ENCODE data around the gene LGALS9. TPM values are rescaled to one million over a fixed set of nuclear protein-coding genes. Genes with fewer than 3 reads are reported as not detected.

The LGALS9 gene
- total RNA-seq, 2 donors from 2014 or later: 1.6 to 2.9 TPM

DNA sequence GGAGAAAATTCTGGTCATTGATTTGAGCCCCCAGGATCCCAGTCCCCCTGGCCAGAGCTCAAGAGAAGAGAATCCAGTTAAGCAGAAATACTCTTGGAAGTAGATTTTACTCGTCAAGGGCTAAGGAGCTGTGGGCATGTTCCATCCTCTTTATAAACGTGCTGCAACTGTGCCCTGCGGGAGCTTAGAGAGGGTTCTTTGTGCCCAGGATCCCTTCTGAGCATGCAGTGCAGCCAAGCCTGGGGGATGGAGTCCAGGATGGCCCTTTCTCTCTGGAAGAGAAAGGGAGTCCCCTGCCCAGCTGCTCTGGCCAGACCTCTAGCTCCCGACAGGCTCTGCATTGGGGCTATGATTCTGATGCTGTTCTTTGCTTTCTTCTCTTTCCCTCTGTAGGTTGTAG, 9.5 kb upstream of the LGALS9 start:
- H3K27ac ChIP-seq (ENCODE audit: low read depth, low read length): no peak overlapping the region
- no peak overlapping the region for H3K9ac ChIP-seq (ENCODE audit: extremely low read depth, low read length, poor library complexity, severe bottlenecking)
- H3K36me3 ChIP-seq (ENCODE audit: control insufficient read depth, insufficient read depth, low read length): peaks cover 30% of the 10 kb centered on the region
- no peaks in the 10 kb centered on the region for H3K9me3 ChIP-seq (ENCODE audit: control insufficient read depth, low read length)
- Mint-ChIP-seq H3K9me3 (no peaks in the 10 kb centered on the region), H3K27me3 (ENCODE audit: insufficient read depth) (no peaks in the 10 kb centered on the region), H3K27ac (no peak overlapping the region), H3K4me3 (no peak overlapping the region), H3K36me3 (ENCODE audit: low read depth) (peaks cover 54% of the 10 kb centered on the region), H3K4me1 (no peaks in the 10 kb centered on the region)
- H3K4me1 ChIP-seq (ENCODE audit: control insufficient read depth, insufficient read depth, low read length): no peaks in the 10 kb centered on the region
- no peak for TF ChIP-seq CTCF (conservative IDR thresholded peaks at IDR 0.05)
- WGBS, 2 experiments (ENCODE audit: insufficient coverage in 1 of 2, insufficient read length in 1 of 2): 92% methylated on average over 4 of the region's 4 CpGs
- no peak for DNase-seq
- H3K27me3 ChIP-seq (ENCODE audit: control insufficient read depth, insufficient read depth, low read length, poor library complexity, severe bottlenecking): no peaks in the 10 kb centered on the region
- H3K4me3 ChIP-seq (ENCODE audit: low read length): no peak overlapping the region

DNA sequence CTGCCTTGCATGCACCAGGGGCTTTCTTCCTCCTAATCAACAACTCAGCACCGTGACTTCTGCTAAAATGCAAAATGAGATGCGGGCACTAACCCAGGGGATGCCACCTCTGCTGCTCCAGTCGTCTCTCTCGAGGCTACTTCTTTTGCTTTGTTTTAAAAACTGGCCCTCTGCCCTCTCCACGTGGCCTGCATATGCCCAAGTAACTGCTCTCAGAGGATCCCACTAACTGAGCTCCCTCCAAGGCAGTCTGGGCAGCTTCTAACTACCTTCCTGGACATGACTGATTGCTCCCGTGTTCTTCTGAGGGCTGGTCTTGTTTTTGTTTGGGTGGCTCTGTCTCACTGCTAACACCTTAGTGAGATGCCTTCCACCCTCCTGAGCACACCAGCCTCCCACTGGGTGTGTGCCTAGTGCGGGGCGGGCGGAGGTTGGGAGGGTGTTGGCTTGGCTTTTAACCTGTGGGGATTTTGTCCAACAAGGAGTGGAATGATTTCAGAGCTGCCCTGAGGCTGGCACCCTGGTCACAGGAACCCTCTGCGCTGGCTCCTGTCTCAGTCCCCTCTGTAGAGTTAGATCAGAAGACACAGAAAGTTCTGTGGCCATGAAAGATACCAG, 8.9 kb upstream of the LGALS9 start:
- Histone ChIP-seq H3K9me3 (ENCODE audit: control insufficient read depth, low read length) (no peaks in the 10 kb centered on the region), H3K4me3 (ENCODE audit: low read length) (no peak overlapping the region), H3K9ac (ENCODE audit: extremely low read depth, low read length, poor library complexity, severe bottlenecking) (no peak overlapping the region), H3K4me1 (ENCODE audit: control insufficient read depth, insufficient read depth, low read length) (no peaks in the 10 kb centered on the region), H3K36me3 (ENCODE audit: control insufficient read depth, insufficient read depth, low read length) (peaks cover 25% of the 10 kb centered on the region), H3K27ac (ENCODE audit: low read depth, low read length) (no peak overlapping the region), H3K27me3 (ENCODE audit: control insufficient read depth, insufficient read depth, low read length, poor library complexity, severe bottlenecking) (no peaks in the 10 kb centered on the region)
- Mint-ChIP-seq H3K4me1 (no peaks in the 10 kb centered on the region), H3K27ac (no peak overlapping the region), H3K9me3 (no peaks in the 10 kb centered on the region), H3K4me3 (no peak overlapping the region), H3K36me3 (ENCODE audit: low read depth) (peaks cover 50% of the 10 kb centered on the region), H3K27me3 (ENCODE audit: insufficient read depth) (no peaks in the 10 kb centered on the region)
- DNase-seq: no peak
- 94 to 100% methylated on average over 3 to 10 of the region's 10 CpGs for WGBS, 2 experiments (ENCODE audit: insufficient coverage in 1 of 2, insufficient read length in 1 of 2)
- no peak for TF ChIP-seq CTCF (conservative IDR thresholded peaks at IDR 0.05)

GRCh38 chr17:27622986-27623385, 8.0 kb upstream of the LGALS9 start:
- peaks cover 43% of the 10 kb centered on the region for H3K36me3 Mint-ChIP-seq (ENCODE audit: low read depth)
- H3K9ac ChIP-seq (ENCODE audit: extremely low read depth, low read length, poor library complexity, severe bottlenecking): no peak overlapping the region
- no peaks in the 10 kb centered on the region for H3K27me3 ChIP-seq (ENCODE audit: control insufficient read depth, insufficient read depth, low read length, poor library complexity, severe bottlenecking)
- no peak overlapping the region for H3K4me3 Mint-ChIP-seq
- no peaks in the 10 kb centered on the region for H3K4me1 ChIP-seq (ENCODE audit: control insufficient read depth, insufficient read depth, low read length)
- H3K4me3 ChIP-seq (ENCODE audit: low read length): no peak overlapping the region
- no peaks in the 10 kb centered on the region for H3K27me3 Mint-ChIP-seq (ENCODE audit: insufficient read depth)
- WGBS, 2 experiments (ENCODE audit: insufficient coverage in 1 of 2, insufficient read length in 1 of 2): 79% methylated on average over 4 of the region's 4 CpGs
- H3K27ac ChIP-seq (ENCODE audit: low read depth, low read length): no peak overlapping the region
- H3K9me3 ChIP-seq (ENCODE audit: control insufficient read depth, low read length): no peaks in the 10 kb centered on the region
- H3K27ac Mint-ChIP-seq: no peak overlapping the region
- H3K36me3 ChIP-seq (ENCODE audit: control insufficient read depth, insufficient read depth, low read length): peaks cover 23% of the 10 kb centered on the region
- H3K9me3 Mint-ChIP-seq: no peaks in the 10 kb centered on the region
- DNase-seq: no peak
- H3K4me1 Mint-ChIP-seq: no peaks in the 10 kb centered on the region
- TF ChIP-seq CTCF (conservative IDR thresholded peaks at IDR 0.05): no peak

All from endodermal cell (in vitro differentiated cells).